ENCODE data around the gene BSPRY. TPM values are rescaled to one million over a fixed set of nuclear protein-coding genes. Genes with fewer than 3 reads are reported as not detected.

The BSPRY gene
- total and polyA plus RNA-seq, 2 experiments from 2014 or later = 4.8 to 6.6 TPM

DNA sequence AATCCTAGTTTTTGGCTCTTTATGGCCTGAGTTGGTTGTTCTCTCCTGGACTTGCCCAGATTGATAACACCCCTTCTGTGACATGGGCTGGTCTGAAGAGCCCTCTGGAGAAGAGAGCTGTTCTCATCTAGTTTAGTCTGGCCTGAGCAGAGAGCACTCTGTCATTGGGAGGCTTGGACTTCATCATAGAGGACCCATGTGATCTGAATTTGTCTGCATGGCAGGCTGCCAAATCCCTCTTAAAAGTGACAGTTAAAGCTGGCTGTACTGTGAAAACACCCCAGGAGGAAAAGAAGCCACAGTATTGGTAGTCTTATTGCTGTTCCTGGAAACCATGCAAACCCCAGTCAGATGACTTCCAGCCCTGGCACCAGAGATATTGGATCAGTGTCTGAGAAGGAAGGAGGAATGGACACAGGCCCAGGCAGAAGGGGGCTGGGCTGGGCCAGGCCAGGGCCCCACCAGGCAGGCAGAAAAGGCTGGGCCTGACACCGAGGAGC lies 5.6 kb upstream of the BSPRY start (continued):
- TF ChIP-seq, protein P1, sequence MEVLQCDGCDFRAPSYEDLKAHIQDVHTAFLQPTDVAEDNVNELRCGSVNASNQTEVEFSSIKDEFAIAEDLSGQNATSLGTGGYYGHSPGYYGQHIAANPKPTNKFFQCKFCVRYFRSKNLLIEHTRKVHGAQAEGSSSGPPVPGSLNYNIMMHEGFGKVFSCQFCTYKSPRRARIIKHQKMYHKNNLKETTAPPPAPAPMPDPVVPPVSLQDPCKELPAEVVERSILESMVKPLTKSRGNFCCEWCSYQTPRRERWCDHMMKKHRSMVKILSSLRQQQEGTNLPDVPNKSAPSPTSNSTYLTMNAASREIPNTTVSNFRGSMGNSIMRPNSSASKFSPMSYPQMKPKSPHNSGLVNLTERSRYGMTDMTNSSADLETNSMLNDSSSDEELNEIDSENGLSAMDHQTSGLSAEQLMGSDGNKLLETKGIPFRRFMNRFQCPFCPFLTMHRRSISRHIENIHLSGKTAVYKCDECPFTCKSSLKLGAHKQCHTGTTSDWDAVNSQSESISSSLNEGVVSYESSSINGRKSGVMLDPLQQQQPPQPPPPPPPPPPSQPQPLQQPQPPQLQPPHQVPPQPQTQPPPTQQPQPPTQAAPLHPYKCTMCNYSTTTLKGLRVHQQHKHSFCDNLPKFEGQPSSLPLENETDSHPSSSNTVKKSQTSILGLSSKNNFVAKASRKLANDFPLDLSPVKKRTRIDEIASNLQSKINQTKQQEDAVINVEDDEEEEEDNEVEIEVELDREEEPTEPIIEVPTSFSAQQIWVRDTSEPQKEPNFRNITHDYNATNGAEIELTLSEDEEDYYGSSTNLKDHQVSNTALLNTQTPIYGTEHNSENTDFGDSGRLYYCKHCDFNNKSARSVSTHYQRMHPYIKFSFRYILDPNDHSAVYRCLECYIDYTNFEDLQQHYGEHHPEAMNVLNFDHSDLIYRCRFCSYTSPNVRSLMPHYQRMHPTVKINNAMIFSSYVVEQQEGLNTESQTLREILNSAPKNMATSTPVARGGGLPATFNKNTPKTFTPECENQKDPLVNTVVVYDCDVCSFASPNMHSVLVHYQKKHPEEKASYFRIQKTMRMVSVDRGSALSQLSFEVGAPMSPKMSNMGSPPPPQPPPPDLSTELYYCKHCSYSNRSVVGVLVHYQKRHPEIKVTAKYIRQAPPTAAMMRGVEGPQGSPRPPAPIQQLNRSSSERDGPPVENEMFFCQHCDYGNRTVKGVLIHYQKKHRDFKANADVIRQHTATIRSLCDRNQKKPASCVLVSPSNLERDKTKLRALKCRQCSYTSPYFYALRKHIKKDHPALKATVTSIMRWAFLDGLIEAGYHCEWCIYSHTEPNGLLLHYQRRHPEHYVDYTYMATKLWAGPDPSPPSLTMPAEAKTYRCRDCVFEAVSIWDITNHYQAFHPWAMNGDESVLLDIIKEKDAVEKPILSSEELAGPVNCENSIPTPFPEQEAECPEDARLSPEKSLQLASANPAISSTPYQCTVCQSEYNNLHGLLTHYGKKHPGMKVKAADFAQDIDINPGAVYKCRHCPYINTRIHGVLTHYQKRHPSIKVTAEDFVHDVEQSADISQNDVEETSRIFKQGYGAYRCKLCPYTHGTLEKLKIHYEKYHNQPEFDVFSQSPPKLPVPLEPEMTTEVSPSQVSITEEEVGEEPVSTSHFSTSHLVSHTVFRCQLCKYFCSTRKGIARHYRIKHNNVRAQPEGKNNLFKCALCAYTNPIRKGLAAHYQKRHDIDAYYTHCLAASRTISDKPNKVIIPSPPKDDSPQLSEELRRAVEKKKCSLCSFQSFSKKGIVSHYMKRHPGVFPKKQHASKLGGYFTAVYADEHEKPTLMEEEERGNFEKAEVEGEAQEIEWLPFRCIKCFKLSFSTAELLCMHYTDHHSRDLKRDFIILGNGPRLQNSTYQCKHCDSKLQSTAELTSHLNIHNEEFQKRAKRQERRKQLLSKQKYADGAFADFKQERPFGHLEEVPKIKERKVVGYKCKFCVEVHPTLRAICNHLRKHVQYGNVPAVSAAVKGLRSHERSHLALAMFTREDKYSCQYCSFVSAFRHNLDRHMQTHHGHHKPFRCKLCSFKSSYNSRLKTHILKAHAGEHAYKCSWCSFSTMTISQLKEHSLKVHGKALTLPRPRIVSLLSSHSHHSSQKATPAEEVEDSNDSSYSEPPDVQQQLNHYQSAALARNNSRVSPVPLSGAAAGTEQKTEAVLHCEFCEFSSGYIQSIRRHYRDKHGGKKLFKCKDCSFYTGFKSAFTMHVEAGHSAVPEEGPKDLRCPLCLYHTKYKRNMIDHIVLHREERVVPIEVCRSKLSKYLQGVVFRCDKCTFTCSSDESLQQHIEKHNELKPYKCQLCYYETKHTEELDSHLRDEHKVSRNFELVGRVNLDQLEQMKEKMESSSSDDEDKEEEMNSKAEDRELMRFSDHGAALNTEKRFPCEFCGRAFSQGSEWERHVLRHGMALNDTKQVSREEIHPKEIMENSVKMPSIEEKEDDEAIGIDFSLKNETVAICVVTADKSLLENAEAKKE (CRISPR knock-in tag; IDR thresholded peaks at IDR 0.05) = no peak
- TF ChIP-seq ZNF114 (CRISPR knock-in tag; IDR thresholded peaks at IDR 0.05) = no peak

DNA sequence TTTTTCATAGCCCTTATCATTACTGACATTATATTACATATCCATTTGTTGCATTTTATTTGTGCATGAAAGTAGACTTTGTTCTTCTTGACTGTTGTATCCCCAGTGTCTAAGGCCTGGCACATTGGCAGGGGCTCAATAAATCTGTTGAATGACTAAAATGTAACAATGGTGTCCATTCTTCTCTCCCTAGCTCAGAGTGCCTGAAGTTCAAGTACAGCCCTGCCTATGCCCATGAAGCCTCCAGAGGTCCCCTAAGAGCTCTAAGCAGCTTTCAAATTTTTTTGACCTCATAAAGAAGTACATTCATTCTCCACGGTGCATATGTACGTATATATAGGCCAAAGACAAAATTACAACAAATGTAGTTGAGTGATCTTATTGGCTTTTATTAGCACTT lies 4.2 kb upstream of the BSPRY start:
- no peaks in the 10 kb centered on the region for H3K36me3 Mint-ChIP-seq (ENCODE audit: low read depth)
- H3K79me2 ChIP-seq (replicated peaks; ENCODE audit: insufficient read depth) = no peaks in the 10 kb centered on the region
- no peak overlapping the region for H3K27ac Mint-ChIP-seq
- H3K4me3 Mint-ChIP-seq = no peak overlapping the region
- peaks cover 4% of the 10 kb centered on the region; the same call in 2 of the 3 replicates for H3K4me1 Mint-ChIP-seq
- H3K4me3 ChIP-seq = no peak overlapping the region
- H3F3A ChIP-seq (replicated peaks; ENCODE audit: low read depth) = no peaks in the 10 kb centered on the region
- H3K27me3 ChIP-seq (ENCODE audit: insufficient read depth) = peaks cover 32% of the 10 kb centered on the region
- no peak for ATAC-seq
- no peak for DNase-seq (ENCODE audit: low spot score)
- H3K9me3 Mint-ChIP-seq = no peaks in the 10 kb centered on the region
- peaks cover 21% of the 10 kb centered on the region for H3K27me3 Mint-ChIP-seq (ENCODE audit: insufficient read depth, low read depth, poor library complexity)
- no peaks in the 10 kb centered on the region for H4K20me1 ChIP-seq (replicated peaks; ENCODE audit: insufficient read depth)
- H2AFZ ChIP-seq = no peak overlapping the region
- no peaks in the 10 kb centered on the region for H3K36me3 ChIP-seq (ENCODE audit: insufficient read depth)
- no peaks in the 10 kb centered on the region for H3K9me2 ChIP-seq (ENCODE audit: insufficient read depth)
- peaks cover 3% of the 10 kb centered on the region; the same call in 1 of the 2 replicates for H3K4me1 ChIP-seq (ENCODE audit: insufficient read depth)
- H3K27ac ChIP-seq (ENCODE audit: low read depth) = no peak overlapping the region
- H3K4me2 ChIP-seq = no peak overlapping the region
- no peak for TF ChIP-seq EZH2phosphoT487 (IDR thresholded peaks at IDR 0.05; ENCODE audit: unreplicated experiment)
- no peak for TF ChIP-seq ZNF331 (CRISPR knock-in tag; IDR thresholded peaks at IDR 0.05; ENCODE audit: low read depth)
- no peak for TF ChIP-seq POLR2AphosphoS5 (IDR thresholded peaks at IDR 0.05; ENCODE audit: low read depth)
- TF ChIP-seq STAT1 (IDR thresholded peaks at IDR 0.05; ENCODE audit: unreplicated experiment) = no peak
- TF ChIP-seq, protein P2, sequence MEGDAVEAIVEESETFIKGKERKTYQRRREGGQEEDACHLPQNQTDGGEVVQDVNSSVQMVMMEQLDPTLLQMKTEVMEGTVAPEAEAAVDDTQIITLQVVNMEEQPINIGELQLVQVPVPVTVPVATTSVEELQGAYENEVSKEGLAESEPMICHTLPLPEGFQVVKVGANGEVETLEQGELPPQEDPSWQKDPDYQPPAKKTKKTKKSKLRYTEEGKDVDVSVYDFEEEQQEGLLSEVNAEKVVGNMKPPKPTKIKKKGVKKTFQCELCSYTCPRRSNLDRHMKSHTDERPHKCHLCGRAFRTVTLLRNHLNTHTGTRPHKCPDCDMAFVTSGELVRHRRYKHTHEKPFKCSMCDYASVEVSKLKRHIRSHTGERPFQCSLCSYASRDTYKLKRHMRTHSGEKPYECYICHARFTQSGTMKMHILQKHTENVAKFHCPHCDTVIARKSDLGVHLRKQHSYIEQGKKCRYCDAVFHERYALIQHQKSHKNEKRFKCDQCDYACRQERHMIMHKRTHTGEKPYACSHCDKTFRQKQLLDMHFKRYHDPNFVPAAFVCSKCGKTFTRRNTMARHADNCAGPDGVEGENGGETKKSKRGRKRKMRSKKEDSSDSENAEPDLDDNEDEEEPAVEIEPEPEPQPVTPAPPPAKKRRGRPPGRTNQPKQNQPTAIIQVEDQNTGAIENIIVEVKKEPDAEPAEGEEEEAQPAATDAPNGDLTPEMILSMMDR (conservative IDR thresholded peaks at IDR 0.05; ENCODE audit: low read depth in 2 of 2) = no peak
- TF ChIP-seq, protein P1 (CRISPR knock-in tag; IDR thresholded peaks at IDR 0.05) = no peak
